Stimulated activated naive CD4-positive, alpha-beta T cell treated with Interleukin-2 at 50 U/mL for 16 hours (primary cell): ENCODE measurements around the gene CEP250.

Source experiments
- DNase-seq: peaks from one replicate; lab custom pipeline; 2025; lab: John Stamatoyannopoulos, UW

CEP250 gene

DNA sequence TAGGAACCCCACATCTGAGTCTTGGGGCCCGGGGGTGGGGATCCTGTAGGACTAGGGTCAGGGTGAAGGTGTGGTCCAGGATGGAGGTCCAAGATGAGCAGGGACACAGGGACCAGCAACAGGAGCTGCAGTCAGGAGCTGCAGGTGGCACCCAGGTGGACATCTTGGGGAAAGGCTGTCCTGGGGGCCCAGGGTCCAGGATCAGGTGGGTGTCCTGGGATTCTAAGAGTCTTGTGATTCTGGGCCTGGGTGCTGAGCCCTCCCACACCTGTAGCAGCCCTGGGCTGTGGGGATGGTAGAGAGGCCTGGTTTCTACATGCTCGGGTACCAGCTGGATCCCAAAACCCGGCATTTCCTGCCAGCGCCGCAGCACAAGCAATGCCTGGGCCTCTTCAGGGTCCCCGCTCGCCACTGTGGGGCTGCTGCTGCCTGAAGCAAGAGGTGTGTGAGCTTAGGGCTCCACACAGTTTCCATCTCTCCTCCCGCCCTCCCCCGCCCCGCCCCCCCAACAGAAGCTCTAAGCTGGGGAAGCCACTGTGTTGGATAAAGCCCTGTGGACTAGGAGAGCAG lies 107.2 kb downstream of the CEP250 start:
- DNase-seq = no peak

DNA sequence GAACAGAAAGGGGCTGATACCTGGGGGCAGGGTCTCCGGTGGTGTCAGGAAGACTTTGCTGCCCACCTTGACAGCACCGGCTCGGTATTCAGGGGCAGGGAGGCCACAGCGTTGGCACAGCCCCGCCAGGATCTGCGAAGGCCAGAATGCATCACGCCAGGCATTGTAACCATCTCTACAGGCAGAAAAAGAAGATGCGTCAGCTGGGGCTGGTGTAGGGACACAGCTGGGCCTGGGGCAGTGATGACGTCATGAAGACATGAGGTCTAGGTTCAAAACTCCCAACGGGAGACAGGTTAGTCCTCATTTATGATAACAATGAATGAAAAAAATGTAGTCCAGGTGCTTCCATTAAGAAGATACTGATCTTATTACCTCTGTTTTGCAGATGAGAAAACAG lies 108.4 kb downstream of the CEP250 start:
- no peak for DNase-seq

DNA sequence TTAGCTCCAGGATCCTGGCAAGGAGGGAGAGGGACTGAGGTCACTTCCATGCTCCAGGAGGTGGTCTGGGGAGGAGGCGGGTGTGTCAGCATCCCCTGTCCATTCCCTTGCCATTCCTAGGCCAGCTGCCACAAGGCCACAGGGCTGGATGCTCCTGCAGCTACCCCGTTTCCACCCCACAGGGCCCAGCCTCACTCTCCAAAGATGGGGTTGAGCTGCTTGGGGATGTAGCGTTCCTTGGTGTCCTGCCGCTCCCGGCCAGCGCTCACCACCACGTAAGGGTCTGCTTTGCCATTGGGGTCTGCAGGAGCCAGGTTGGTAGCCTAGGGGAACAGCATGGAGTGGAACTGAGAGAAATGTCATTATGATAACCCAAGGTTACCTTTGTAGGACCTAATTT lies 109.5 kb downstream of the CEP250 start:
- no peak for DNase-seq

DNA sequence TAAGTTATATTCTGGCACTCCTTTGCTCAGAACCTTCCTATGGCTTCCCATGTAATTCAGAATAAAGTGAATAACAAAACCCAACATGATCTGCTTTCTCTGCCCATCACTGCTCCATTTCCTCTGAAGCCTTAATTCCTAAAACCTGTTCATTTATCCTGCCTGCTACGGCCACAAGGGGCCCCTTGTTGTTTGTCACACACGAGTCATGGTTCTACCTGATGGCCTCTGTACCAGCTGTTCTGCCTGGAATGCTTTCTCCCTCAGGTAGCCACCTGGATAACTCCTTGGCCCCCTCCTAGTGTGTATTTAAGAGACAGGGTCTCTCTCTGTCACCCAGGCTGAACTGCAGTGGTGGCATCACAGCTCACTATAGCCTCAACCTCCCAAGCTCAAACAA lies 113.2 kb downstream of the CEP250 start:
- no peak for DNase-seq
